Activated CD8-positive, alpha-beta T cell treated with anti-CD3 and anti-CD28 coated beads for 36 hours (primary cell): ENCODE data around the gene ALKBH5. TPM values are rescaled to one million over a fixed set of nuclear protein-coding genes. Genes with fewer than 3 reads are reported as not detected.
A peak's percentile ranks its signal among the peaks of the same experiment; 100 is the strongest.

Experiments
- ATAC-seq: fragments of 200-7000 bp; cut with Tn5 transposase; one replicate; pipeline ENCODE4 v1.10.0; 2021; ENCODE audit warnings: mild to moderate bottlenecking, moderate library complexity
- CTCF ChIA-PET: fragments of 350-600 bp; sonication (Branson Sonifier 250); formaldehyde crosslinking; loops from one replicate; lab custom pipeline; 2021; ENCODE audit warnings: antibody characterized with exemption; lab: Charles Lee
- POLR2A ChIA-PET: fragments of 350-600 bp; sonication (Branson Sonifier 250); formaldehyde crosslinking; loops from one replicate; lab custom pipeline; 2021; ENCODE audit warnings: antibody characterized with exemption; lab: Charles Lee
- DNase-seq: peaks from one replicate; pipeline ENCODE4 v3.0.0-alpha.2; 2020
- H3K27ac Mint-ChIP-seq: one replicate; pipeline ENCODE4 v1.8.0; 2021; ENCODE audit warnings: mild to moderate bottlenecking, mixed read lengths
- H3K27me3 Mint-ChIP-seq: one replicate; pipeline ENCODE4 v1.8.0; 2021; ENCODE audit warnings: mixed read lengths
- H3K36me3 Mint-ChIP-seq: one replicate; pipeline ENCODE4 v1.8.0; 2021; ENCODE audit warnings: low read depth, mixed read lengths
- H3K4me1 Mint-ChIP-seq: one replicate; pipeline ENCODE4 v1.8.0; 2021; ENCODE audit warnings: low read depth, mixed read lengths
- H3K4me3 Mint-ChIP-seq: one replicate; pipeline ENCODE4 v1.8.0; 2021; ENCODE audit warnings: mild to moderate bottlenecking, moderate library complexity, mixed read lengths
- H3K9me3 Mint-ChIP-seq: one replicate; pipeline ENCODE4 v1.8.0; 2021; ENCODE audit warnings: mixed read lengths
- intact Hi-C: fragments of 100-400 bp; cut with micrococcal nuclease; formaldehyde crosslinking; loops from one replicate; pipeline ENCODE4 v1.10.0; 2022
- total RNA-seq, 2 experiments: library from RNA; stranded (reverse); gene quantifications; one replicate each; pipeline ENCODE4 v1.2.3, GENCODE V29; 2021
- TF ChIP-seq, protein P1 (sequence below): fragments of 200-600 bp; IDR thresholded peaks from one replicate; pipeline ENCODE4 v1.8.0; 2022; ENCODE audit warnings: antibody characterized with exemption, mild to moderate bottlenecking

The ALKBH5 gene
- total RNA-seq, 2 experiments from 2014 or later: 213 to 217 TPM

DNA sequence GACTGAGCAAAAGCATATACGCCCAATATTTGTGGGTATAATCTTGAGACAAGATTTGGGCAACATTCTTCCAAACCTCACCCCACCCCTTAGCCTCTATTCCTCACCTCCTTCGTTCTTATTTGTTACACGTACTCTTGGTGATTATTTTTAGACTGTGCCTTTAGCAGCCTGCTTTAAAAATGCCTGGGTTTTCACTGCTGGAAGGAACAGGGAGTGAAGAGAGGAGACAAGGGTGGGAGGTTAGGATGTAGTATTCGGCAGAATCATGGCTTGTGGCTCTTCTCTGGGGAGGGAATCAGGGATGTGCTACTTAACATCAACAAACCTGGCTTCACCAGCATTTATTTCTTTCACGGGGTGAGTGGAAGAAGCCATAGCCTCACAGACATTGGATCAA lies 11.6 kb downstream of the ALKBH5 start:
- H3K27ac Mint-ChIP-seq: no peak overlapping the region
- TF ChIP-seq, protein P1, sequence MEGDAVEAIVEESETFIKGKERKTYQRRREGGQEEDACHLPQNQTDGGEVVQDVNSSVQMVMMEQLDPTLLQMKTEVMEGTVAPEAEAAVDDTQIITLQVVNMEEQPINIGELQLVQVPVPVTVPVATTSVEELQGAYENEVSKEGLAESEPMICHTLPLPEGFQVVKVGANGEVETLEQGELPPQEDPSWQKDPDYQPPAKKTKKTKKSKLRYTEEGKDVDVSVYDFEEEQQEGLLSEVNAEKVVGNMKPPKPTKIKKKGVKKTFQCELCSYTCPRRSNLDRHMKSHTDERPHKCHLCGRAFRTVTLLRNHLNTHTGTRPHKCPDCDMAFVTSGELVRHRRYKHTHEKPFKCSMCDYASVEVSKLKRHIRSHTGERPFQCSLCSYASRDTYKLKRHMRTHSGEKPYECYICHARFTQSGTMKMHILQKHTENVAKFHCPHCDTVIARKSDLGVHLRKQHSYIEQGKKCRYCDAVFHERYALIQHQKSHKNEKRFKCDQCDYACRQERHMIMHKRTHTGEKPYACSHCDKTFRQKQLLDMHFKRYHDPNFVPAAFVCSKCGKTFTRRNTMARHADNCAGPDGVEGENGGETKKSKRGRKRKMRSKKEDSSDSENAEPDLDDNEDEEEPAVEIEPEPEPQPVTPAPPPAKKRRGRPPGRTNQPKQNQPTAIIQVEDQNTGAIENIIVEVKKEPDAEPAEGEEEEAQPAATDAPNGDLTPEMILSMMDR: no peak
- peaks cover 71% of the 10 kb centered on the region for H3K4me1 Mint-ChIP-seq
- ATAC-seq (no peak), DNase-seq (no peak)
- H3K9me3 Mint-ChIP-seq: no peaks in the 10 kb centered on the region
- H3K36me3 Mint-ChIP-seq: peaks cover 50% of the 10 kb centered on the region
- CTCF ChIA-PET: interaction anchor here (7.3 kb wide), 1 partner anchor 53 kb away, joined by 43 read pairs; no protein-coding TSS in a partner anchor
- intact Hi-C loops: no loop called here
- H3K4me3 Mint-ChIP-seq: no peak overlapping the region
- no peaks in the 10 kb centered on the region for H3K27me3 Mint-ChIP-seq
- POLR2A ChIA-PET: no interaction called here

DNA sequence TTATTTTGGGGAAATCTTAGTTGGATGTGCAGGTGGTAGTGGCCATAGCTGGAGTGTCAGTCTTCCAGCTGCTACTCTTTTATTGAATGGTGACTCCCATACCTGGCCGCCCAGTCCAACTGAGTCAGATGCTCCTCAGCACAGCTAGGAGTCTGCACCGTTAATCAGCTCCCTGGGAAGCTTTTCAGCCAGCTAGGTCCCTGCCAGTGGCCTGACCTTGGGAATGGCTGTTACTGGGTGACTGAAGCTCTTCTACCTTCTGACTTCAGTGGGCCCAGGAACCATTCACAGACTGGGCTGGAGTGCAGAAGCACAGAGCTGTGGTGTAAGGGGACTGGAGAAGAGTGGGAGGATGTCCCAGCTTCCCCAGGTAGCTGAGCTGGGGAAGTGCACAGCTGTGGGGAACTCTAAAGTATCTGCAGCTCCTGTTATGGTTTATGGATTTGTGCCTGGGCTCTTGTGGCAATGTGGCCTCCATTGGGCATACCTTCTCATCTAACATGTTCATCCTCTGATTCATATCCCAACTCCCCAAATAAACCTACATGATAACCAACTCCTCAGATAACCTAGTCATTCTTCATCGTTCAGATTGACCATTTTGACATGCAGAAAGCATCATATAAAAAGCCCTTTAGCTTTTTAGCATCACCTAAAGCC lies 14.0 kb downstream of the ALKBH5 start:
- Mint-ChIP-seq H3K36me3 (peaks cover 41% of the 10 kb centered on the region), H3K4me3 (no peak overlapping the region), H3K27me3 (no peaks in the 10 kb centered on the region), H3K4me1 (peaks cover 52% of the 10 kb centered on the region), H3K27ac (peak overlapping the region; percentile 40), H3K9me3 (no peaks in the 10 kb centered on the region)
- TF ChIP-seq, protein P1: no peak
- ATAC-seq (no peak), DNase-seq (no peak)
- ChIA-PET POLR2A (interaction anchor here (0.6 to 0.8 kb wide), 2 partner anchors 14 to 43 kb away, joined by 3 to 4 read pairs; partner anchors contain the start of gene ALKBH5), CTCF (interaction anchor here (0.9 to 1.9 kb wide), 5 partner anchors 9 to 57 kb away, joined by 3 to 5 read pairs (median 4); partner anchors contain the start of gene ALKBH5)
- intact Hi-C loops: no loop called here

DNA sequence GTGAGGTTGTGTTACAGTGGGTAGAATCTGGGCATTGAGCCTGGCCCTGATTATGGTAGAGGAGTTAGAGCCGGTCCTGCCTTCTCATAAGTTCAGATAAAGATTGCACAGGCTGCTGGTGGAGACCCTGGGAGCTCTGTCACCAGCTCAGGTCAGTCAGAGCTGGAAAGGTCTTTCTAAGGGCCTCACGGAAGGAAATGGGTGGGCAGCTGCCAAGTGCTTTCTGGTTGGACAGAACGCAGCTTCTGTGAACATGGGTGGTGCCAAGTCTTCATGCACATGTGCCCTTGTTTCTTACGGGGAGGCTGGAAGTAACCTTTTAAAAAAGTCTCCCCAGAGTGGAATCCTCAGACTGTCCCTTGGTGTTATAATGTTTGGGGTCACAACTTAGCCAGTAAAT lies 14.9 kb downstream of the ALKBH5 start:
- TF ChIP-seq, protein P1: no peak
- ATAC-seq (no peak), DNase-seq (no peak)
- ChIA-PET POLR2A (no interaction called here), CTCF (interaction anchor here (1.6 kb wide), 1 partner anchor 14 kb away, joined by 4 read pairs; the partner anchor contains the start of gene ALKBH5)
- Mint-ChIP-seq H3K27me3 (no peaks in the 10 kb centered on the region), H3K4me3 (no peak overlapping the region), H3K9me3 (no peaks in the 10 kb centered on the region), H3K27ac (peak overlapping the region; percentile 40), H3K36me3 (peaks cover 43% of the 10 kb centered on the region), H3K4me1 (peaks cover 48% of the 10 kb centered on the region)
- intact Hi-C loops: no loop called here

DNA sequence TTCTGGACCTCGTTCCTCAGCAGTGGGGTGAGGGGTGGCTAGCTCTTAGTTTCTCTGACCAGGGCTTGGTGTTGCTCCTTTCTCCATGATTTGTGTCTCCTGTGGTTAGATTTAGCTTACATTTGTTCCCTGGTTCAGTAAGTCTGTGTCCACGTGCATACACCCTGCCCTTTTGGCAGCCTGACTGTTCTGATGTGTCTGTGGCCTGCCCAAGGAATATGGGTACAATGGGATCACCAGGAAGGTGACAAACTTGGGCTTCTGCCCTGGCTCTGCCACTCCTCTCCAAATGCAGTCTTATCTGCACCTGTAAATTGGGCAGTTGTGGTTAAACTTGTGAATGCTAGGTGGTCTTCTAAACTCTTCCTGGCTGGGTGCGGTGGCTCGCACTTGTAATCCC lies 17.5 kb downstream of the ALKBH5 start:
- Mint-ChIP-seq H3K36me3 (peaks cover 28% of the 10 kb centered on the region), H3K27me3 (no peaks in the 10 kb centered on the region), H3K27ac (no peak overlapping the region), H3K4me3 (no peak overlapping the region), H3K9me3 (no peaks in the 10 kb centered on the region), H3K4me1 (peaks cover 33% of the 10 kb centered on the region)
- TF ChIP-seq, protein P1: no peak
- CTCF ChIA-PET: interaction anchor here (1.3 to 2.7 kb wide), 3 partner anchors 11 to 16 kb away, joined by 4 to 10 read pairs (median 5); no protein-coding TSS in a partner anchor
- intact Hi-C loops: no loop called here
- POLR2A ChIA-PET: interaction anchor here (0.6 kb wide), 1 partner anchor 29 kb away, joined by 3 read pairs; no protein-coding TSS in a partner anchor
- ATAC-seq (no peak), DNase-seq (no peak)

DNA sequence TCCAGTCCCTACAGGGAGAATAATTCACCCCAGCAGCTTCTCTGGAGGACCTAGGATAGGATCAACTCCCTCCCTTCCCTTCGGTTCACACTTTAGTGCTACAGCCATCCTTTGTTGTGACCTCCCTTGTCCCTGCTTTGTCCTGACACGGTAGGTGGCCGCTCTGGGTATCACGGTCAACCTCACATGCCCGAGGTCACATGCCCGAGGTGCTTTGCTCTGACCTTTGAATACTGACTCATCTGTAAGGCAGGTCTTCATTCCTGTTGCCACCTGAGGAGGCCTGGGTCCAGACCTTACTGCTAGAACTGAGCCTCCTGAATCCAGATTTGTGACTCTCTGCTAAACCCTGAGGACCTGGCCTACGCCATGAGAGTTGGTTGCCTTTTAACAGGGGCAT lies 19.7 kb downstream of the ALKBH5 start:
- Mint-ChIP-seq H3K4me3 (no peak overlapping the region), H3K36me3 (peaks cover 22% of the 10 kb centered on the region), H3K27ac (peak overlapping the region; percentile 9), H3K9me3 (no peaks in the 10 kb centered on the region), H3K27me3 (no peaks in the 10 kb centered on the region), H3K4me1 (peaks cover 16% of the 10 kb centered on the region)
- intact Hi-C loops: no loop called here
- peak; percentile 17 for ATAC-seq
- ChIA-PET POLR2A (no interaction called here), CTCF (interaction anchor here (2.2 to 2.8 kb wide), 2 partner anchors 13 kb away, joined by 8 to 12 read pairs; no protein-coding TSS in a partner anchor)
- no peak for DNase-seq
- TF ChIP-seq, protein P1: no peak
